ENCODE measurements around the gene CTNND2. TPM values are rescaled to one million over a fixed set of nuclear protein-coding genes. Genes with fewer than 3 reads are reported as not detected.

CTNND2 gene
- total RNA-seq, 1 donor from 2014 or later: 10.1 TPM

- DNase-seq (ENCODE audit: low spot score) (no peak), ATAC-seq (no peak)
- intact Hi-C loops (cut with DNase I): no loop called here
Measured at GRCh38 chr5:11056560-11056959, 847.7 kb downstream of the CTNND2 start.

DNA sequence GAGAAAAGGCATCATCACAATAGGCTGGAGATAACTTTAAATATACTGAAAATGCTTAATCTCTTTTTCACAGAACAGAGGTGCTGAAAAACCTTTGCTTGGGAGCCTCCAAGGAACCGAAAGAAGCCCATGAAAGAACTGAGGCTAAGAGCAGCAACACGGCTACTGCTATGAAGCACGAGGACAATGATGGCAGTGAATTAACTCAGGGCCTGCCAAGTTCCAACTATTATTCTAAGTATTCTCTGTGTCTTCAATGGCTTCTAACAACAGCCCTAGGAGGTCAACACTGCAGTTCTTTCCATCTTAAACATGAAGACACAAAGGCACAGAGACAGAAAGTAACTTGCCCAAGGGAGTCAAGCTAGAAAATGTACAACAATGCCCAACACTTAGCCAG, 850.2 kb downstream of the CTNND2 start:
- DNase-seq (ENCODE audit: low spot score) (no peak), ATAC-seq (no peak)
- intact Hi-C loops (cut with DNase I): no loop called here

DNA sequence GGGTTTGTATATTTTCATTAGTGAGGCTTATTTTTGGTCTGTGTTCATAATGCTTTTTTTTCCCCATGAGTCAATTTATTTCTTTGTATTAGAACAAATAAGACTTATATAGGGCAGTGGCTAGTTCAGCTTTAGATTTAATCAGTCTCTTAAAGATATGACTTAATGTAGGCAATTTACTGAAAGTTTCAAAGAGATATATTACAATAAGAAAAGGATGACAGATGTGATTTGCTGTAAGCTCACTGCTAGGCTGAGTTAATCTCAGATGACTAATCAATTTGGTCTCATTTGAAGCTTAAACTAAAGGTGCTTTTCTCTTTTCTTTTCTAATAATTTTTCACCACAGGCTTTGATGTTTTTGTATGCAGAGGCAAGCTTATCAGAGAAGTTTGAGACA, 851.4 kb downstream of the CTNND2 start:
- DNase-seq (ENCODE audit: low spot score) (no peak), ATAC-seq (no peak)
- intact Hi-C loops (cut with DNase I): no loop called here

GRCh38 chr5:11050596-11051304, 853.5 kb downstream of the CTNND2 start:
- no peak for ATAC-seq
- DNase-seq (ENCODE audit: low spot score): no peak
- intact Hi-C loops (cut with DNase I): no loop called here

DNA sequence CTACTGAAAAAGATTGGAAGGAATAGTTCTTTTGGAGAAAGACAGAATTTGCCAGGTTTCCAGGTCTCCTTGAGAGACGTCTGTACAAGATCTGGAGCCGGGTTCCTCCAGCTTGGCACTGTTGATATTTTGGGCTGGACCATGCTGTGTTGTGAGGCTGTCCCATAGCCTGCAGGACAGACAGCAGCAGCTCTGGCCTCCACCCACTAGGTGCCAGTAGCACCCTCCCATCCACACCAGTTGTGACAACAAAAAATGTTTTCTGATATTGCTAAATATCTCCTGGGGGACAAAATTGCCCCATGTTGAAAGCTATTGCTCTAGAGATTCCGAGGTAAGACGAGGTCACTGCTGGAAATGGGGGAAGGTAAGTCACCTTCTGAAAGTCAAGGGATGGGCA, 855.5 kb downstream of the CTNND2 start:
- no peak for DNase-seq (ENCODE audit: low spot score)
- no peak for ATAC-seq
- intact Hi-C loops (cut with DNase I): no loop called here

- no peak for DNase-seq (ENCODE audit: low spot score)
- intact Hi-C loops (cut with DNase I): no loop called here
- no peak for ATAC-seq
Measured at GRCh38 chr5:11047625-11048024, 856.6 kb downstream of the CTNND2 start.

DNA sequence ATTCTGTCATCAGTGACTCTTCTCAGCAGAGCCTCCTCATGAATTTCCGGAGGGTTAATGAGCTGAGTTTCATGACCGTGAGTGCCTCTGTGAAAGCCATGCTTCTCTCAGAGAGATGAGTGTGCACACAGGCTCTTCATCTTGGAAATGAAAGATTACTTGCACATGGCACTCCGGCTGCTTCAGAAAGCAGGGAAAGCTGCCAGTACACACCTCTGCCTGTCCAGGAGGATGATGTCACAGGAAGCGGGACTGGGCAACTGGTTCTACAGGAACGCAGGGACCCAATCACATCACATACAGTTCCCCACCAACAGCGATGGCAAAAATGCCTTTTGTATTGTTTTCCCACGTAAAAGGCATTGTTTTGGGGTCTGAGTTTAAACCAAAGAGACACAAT, 857.2 kb downstream of the CTNND2 start:
- ATAC-seq (no peak), DNase-seq (ENCODE audit: low spot score) (no peak)
- intact Hi-C loops (cut with DNase I): no loop called here

- DNase-seq (ENCODE audit: low spot score): no peak
- intact Hi-C loops (cut with DNase I): no loop called here
- ATAC-seq: no peak
Measured at GRCh38 chr5:11046160-11046559, 858.1 kb downstream of the CTNND2 start.

DNA sequence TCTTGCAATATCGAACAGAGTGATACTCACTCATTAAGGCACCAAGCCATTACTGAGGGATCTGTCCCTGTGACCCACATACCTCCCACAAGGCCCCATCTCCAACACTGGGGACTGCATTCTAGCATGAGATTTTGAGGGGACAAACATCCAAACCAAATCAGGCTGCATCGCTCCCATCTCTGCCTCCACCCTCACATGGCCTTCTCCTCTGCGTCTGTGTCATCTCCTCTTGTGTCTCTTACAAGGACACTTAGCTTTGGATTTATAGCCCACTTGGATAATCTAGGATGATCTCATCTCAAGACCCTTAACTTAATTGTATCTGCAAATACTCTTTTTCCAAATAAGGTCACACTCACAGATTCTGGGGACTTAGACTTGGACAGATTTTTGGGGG, 858.8 kb downstream of the CTNND2 start:
- intact Hi-C loops (cut with DNase I): no loop called here
- ATAC-seq (no peak), DNase-seq (ENCODE audit: low spot score) (no peak)

GRCh38 chr5:11044581-11044980, 859.7 kb downstream of the CTNND2 start:
- intact Hi-C loops (cut with DNase I): no loop called here
- DNase-seq (ENCODE audit: low spot score): no peak
- no peak for ATAC-seq

- intact Hi-C loops (cut with DNase I): no loop called here
- no peak for ATAC-seq
- no peak for DNase-seq (ENCODE audit: low spot score)
Measured at GRCh38 chr5:11043881-11044280, 860.4 kb downstream of the CTNND2 start.

DNA sequence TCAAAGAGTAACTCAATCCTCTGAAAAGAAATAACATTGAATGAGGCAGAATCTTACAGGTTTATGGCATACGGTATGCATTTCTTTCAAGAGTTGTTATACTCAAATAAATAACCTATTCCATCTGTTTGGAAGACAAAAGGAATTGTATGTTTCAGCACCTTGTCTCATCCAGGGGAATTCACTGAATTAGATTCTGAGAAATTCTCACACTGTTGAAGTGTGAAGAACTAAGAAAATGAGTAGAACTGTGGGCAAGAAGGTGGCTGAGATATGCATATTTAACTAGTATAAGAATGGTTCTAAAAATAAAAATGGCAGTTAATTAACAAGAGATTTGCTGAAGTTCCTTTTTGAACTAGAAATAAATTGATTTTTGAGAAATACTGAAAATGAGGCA, 863.9 kb downstream of the CTNND2 start:
- intact Hi-C loops (cut with DNase I): no loop called here
- ATAC-seq (no peak), DNase-seq (ENCODE audit: low spot score) (no peak)

GRCh38 chr5:11038772-11039171, 865.5 kb downstream of the CTNND2 start:
- intact Hi-C loops (cut with DNase I): no loop called here
- DNase-seq (ENCODE audit: low spot score): no peak
- no peak for ATAC-seq

DNA sequence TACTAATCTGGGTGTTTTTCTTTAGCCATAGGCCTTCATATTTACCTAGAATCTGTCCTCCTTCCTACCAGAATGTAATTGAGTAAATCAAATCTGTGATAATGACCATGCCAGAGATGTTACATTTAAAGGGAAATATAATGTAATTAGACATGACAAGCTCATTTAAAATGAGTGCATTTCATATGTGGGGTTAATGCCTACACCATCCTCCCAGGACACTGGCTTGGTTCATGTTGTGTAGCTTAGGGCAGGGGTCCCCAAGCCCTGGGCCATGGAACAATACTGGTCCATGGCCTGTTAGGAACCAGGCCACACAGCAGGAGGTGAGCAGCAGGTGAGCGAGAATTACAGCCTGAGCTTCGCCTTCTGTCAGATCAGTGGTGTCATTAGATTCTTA, 866.3 kb downstream of the CTNND2 start:
- DNase-seq (ENCODE audit: low spot score): no peak
- ATAC-seq: no peak
- intact Hi-C loops (cut with DNase I): no loop called here

DNA sequence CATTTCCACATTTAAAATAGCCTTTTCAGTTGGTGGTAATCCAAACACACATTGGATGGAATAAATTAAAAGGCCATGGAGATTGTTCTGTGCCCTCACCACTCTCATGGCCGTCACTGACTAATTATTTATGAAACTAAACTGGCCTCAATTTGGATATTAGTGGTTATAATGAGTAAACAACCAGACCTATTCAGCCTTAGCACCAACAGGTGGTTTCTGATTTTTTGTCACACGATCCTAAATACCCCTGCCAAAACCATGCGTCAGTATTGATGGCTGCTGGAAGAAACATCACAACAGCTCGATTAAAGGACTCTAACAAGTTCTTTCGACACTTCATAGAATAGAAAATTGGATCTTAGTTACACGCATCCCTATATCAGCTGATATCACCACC, 867.2 kb downstream of the CTNND2 start:
- DNase-seq (ENCODE audit: low spot score) (no peak), ATAC-seq (no peak)
- intact Hi-C loops (cut with DNase I): no loop called here

GRCh38 chr5:11030671-11031070, 873.6 kb downstream of the CTNND2 start:
- DNase-seq (ENCODE audit: low spot score) (no peak), ATAC-seq (no peak)
- intact Hi-C loops (cut with DNase I): no loop called here

DNA sequence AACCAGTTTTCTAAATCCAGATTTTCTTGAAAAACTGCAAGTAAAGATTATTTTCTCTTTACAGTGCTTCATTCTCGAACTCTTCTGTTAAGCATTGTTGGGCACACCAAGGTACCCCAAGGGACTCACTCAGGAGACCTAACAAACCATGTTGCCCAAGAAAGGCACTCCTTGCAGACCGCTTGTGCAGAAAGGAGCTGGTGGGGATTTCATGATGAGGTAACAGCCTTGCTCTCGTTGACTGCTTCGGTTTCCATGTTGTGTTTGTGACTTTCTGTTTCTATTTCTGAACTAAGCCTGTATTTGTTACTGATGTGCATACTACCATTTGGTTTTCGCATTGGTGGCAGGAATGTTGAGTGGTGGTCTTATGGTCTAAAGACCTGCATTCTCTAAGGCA, 876.6 kb downstream of the CTNND2 start:
- intact Hi-C loops (cut with DNase I): no loop called here
- ATAC-seq (no peak), DNase-seq (ENCODE audit: low spot score) (no peak)

DNA sequence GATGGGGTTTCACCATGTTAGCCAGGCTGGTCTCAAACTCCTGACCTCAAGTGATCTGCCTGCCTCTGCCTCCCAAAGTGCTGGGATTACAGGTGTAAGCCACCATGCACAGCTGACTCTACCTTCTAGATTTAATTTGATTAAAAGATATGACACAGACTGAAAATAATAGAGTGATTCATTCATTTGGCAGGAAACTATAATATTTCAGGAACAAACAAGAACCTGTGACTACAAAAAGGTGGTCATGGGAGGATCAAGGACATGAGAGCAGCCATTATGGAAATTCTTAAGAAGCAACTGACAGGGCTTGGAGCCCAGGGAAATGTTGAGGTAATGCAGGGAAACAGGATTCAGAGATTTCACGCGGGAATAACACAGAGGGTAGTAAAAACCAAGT, 877.7 kb downstream of the CTNND2 start:
- ATAC-seq: no peak

DNA sequence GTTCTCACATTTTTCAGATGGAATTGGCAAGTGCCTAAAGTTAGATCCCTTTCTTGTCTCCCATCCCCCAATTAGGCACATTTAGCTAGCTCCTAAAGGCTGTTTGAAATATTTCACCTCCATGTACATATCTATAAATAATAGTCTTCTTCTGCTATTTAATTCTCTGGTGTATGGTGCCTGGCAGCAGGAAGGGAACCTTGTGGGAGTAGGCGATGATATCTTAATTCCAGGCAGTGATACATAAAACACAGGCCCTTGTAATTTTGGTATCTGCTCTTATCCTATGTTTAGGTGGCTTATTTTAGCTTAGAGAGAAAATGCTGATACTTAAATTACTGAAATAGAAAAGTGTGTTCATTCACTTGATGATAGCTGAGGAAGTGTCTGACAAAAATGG, 880.3 kb downstream of the CTNND2 start:
- no peak for ATAC-seq
- DNase-seq (ENCODE audit: low spot score): no peak
- intact Hi-C loops (cut with DNase I): no loop called here

More for the DNA sequence above, 877.7 kb downstream of the CTNND2 start:
- intact Hi-C loops (cut with DNase I): no loop called here
- DNase-seq (ENCODE audit: low spot score): no peak

DNA sequence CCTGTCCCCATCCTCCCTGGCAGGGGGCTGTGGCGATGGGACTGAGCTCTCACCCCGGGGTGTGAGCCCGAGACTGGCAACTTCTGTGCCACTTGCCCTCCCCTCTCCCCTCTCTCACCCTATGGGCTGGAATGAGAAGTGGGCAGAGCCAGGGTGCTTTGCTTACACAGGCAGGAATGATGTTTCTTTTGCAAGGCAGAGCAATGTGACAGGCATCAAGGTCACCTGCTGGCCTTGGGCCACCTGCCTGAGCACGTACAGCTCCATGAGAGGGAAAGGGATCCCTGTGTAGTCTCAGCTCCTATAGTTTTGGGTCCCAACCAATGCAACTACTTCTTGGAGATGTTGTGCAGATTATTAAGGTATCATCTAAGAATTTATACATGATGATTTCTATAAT, 890.5 kb downstream of the CTNND2 start:
- no peak for DNase-seq (ENCODE audit: low spot score)
- intact Hi-C loops (cut with DNase I): no loop called here
- no peak for ATAC-seq

DNA sequence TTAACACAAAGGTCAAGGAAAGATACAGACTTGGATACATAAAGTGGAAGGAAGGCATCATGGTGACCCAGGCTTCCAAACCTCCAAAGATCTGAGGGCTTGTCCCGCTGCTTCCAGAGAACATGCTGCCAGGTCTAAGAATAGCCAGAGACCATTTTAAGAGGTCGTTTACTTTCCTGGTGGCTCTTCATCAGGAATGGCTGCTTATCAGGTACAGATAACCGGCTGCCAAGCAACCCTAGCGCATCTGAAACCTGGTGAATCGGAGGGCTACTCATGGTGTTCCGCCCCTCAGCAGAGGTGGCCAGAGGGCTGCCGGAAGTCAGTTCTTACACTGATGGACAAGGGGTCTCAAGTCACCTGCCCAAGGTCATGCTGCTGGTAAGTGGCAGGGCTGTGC, 892.0 kb downstream of the CTNND2 start:
- DNase-seq (ENCODE audit: low spot score): no peak
- no peak for ATAC-seq
- intact Hi-C loops (cut with DNase I): no loop called here
